Measurements from ENCODE around the gene P4HTM. TPM values are rescaled to one million over a fixed set of nuclear protein-coding genes. Genes with fewer than 3 reads are reported as not detected.

The P4HTM gene
- total RNA-seq (2014; rRNA removed; shearing (Covaris generic)) = 17.6 and 22.4 TPM in 2 replicates

- H3K36me3 ChIP-seq (replicated peaks; ENCODE audit: control insufficient read depth, insufficient read depth, low read length) = peaks cover 2% of the 10 kb centered on the region; the same call in 1 of the 2 replicates
- peak within 1 kb of the TSS; percentile 79 for H3K4me3 ChIP-seq (ENCODE audit: insufficient read depth, low read depth, low read length)
- DNase-seq = peak; percentile 93
- H3K27me3 ChIP-seq (ENCODE audit: control insufficient read depth, insufficient read depth, low read length) = no peaks in the 10 kb centered on the region
Measured at GRCh38 chr3:48989796-48990635, at the start of gene P4HTM. Gene P4HTM (plus strand): TSS chr3:48990241. CDS start chr3:48990257, 16 bp downstream.

GRCh38 chr3:48945432-48945831 is 44.6 kb upstream of the P4HTM start:
- no peak for DNase-seq
- H3K4me3 ChIP-seq (ENCODE audit: insufficient read depth, low read depth, low read length) = no peak overlapping the region
- no peaks in the 10 kb centered on the region for H3K27me3 ChIP-seq (ENCODE audit: control insufficient read depth, insufficient read depth, low read length)
- H3K36me3 ChIP-seq (replicated peaks; ENCODE audit: control insufficient read depth, insufficient read depth, low read length) = no peaks in the 10 kb centered on the region; the same call in 1 of the 2 replicates

GRCh38 chr3:48945891-48946549 is 44.0 kb upstream of the P4HTM start:
- no peak for DNase-seq
- Histone ChIP-seq H3K36me3 (replicated peaks; ENCODE audit: control insufficient read depth, insufficient read depth, low read length) (no peaks in the 10 kb centered on the region; the same call in 1 of the 2 replicates), H3K27me3 (ENCODE audit: control insufficient read depth, insufficient read depth, low read length) (no peaks in the 10 kb centered on the region), H3K4me3 (ENCODE audit: insufficient read depth, low read depth, low read length) (no peak overlapping the region)

GRCh38 chr3:48949376-48949717 is 40.7 kb upstream of the P4HTM start:
- H3K27me3 ChIP-seq (ENCODE audit: control insufficient read depth, insufficient read depth, low read length) = no peaks in the 10 kb centered on the region
- H3K36me3 ChIP-seq (replicated peaks; ENCODE audit: control insufficient read depth, insufficient read depth, low read length) = no peaks in the 10 kb centered on the region; the same call in 1 of the 2 replicates
- no peak overlapping the region for H3K4me3 ChIP-seq (ENCODE audit: insufficient read depth, low read depth, low read length)
- no peak for DNase-seq

- DNase-seq = no peak
- Histone ChIP-seq H3K27me3 (ENCODE audit: control insufficient read depth, insufficient read depth, low read length) (no peaks in the 10 kb centered on the region), H3K36me3 (replicated peaks; ENCODE audit: control insufficient read depth, insufficient read depth, low read length) (no peaks in the 10 kb centered on the region; the same call in 1 of the 2 replicates), H3K4me3 (ENCODE audit: insufficient read depth, low read depth, low read length) (no peak overlapping the region)
Measured at GRCh38 chr3:48950051-48950450, 40.0 kb upstream of the P4HTM start.

- Histone ChIP-seq H3K27me3 (ENCODE audit: control insufficient read depth, insufficient read depth, low read length) (no peaks in the 10 kb centered on the region), H3K36me3 (replicated peaks; ENCODE audit: control insufficient read depth, insufficient read depth, low read length) (no peaks in the 10 kb centered on the region), H3K4me3 (ENCODE audit: insufficient read depth, low read depth, low read length) (no peak overlapping the region)
- DNase-seq = no peak
Measured at GRCh38 chr3:48951764-48952163, 38.3 kb upstream of the P4HTM start.

- Histone ChIP-seq H3K4me3 (ENCODE audit: insufficient read depth, low read depth, low read length) (no peak overlapping the region), H3K36me3 (replicated peaks; ENCODE audit: control insufficient read depth, insufficient read depth, low read length) (no peaks in the 10 kb centered on the region), H3K27me3 (ENCODE audit: control insufficient read depth, insufficient read depth, low read length) (no peaks in the 10 kb centered on the region)
- DNase-seq = peak; percentile 81
Measured at GRCh38 chr3:48952510-48953118, 37.4 kb upstream of the P4HTM start.

GRCh38 chr3:48957006-48957705 is 32.9 kb upstream of the P4HTM start:
- no peak for DNase-seq
- no peaks in the 10 kb centered on the region for H3K27me3 ChIP-seq (ENCODE audit: control insufficient read depth, insufficient read depth, low read length)
- no peaks in the 10 kb centered on the region for H3K36me3 ChIP-seq (replicated peaks; ENCODE audit: control insufficient read depth, insufficient read depth, low read length)

GRCh38 chr3:48960841-48961413 is 29.1 kb upstream of the P4HTM start:
- Histone ChIP-seq H3K27me3 (ENCODE audit: control insufficient read depth, insufficient read depth, low read length) (no peaks in the 10 kb centered on the region), H3K4me3 (ENCODE audit: insufficient read depth, low read depth, low read length) (no peak overlapping the region), H3K36me3 (replicated peaks; ENCODE audit: control insufficient read depth, insufficient read depth, low read length) (peaks cover 3% of the 10 kb centered on the region)
- no peak for DNase-seq

More at GRCh38 chr3:48957006-48957705, 32.9 kb upstream of the P4HTM start:
- H3K4me3 ChIP-seq (ENCODE audit: insufficient read depth, low read depth, low read length) = no peak overlapping the region

GRCh38 chr3:48962340-48962739 is 27.7 kb upstream of the P4HTM start:
- Histone ChIP-seq H3K4me3 (ENCODE audit: insufficient read depth, low read depth, low read length) (no peak overlapping the region), H3K36me3 (replicated peaks; ENCODE audit: control insufficient read depth, insufficient read depth, low read length) (peaks cover 9% of the 10 kb centered on the region), H3K27me3 (ENCODE audit: control insufficient read depth, insufficient read depth, low read length) (no peaks in the 10 kb centered on the region)
- DNase-seq = no peak

GRCh38 chr3:48962939-48963338 is 27.1 kb upstream of the P4HTM start:
- Histone ChIP-seq H3K36me3 (replicated peaks; ENCODE audit: control insufficient read depth, insufficient read depth, low read length) (peaks cover 11% of the 10 kb centered on the region), H3K4me3 (ENCODE audit: insufficient read depth, low read depth, low read length) (no peak overlapping the region), H3K27me3 (ENCODE audit: control insufficient read depth, insufficient read depth, low read length) (no peaks in the 10 kb centered on the region)
- no peak for DNase-seq

- H3K27me3 ChIP-seq (ENCODE audit: control insufficient read depth, insufficient read depth, low read length) = no peaks in the 10 kb centered on the region
- DNase-seq = no peak
- no peak overlapping the region for H3K4me3 ChIP-seq (ENCODE audit: insufficient read depth, low read depth, low read length)
- peaks cover 14% of the 10 kb centered on the region for H3K36me3 ChIP-seq (replicated peaks; ENCODE audit: control insufficient read depth, insufficient read depth, low read length)
Measured at GRCh38 chr3:48963591-48963990, 26.4 kb upstream of the P4HTM start.

GRCh38 chr3:48966367-48966766 is 23.7 kb upstream of the P4HTM start:
- no peak for DNase-seq
- H3K27me3 ChIP-seq (ENCODE audit: control insufficient read depth, insufficient read depth, low read length) = no peaks in the 10 kb centered on the region
- H3K36me3 ChIP-seq (replicated peaks; ENCODE audit: control insufficient read depth, insufficient read depth, low read length) = peaks cover 28% of the 10 kb centered on the region
- no peak overlapping the region for H3K4me3 ChIP-seq (ENCODE audit: insufficient read depth, low read depth, low read length)

GRCh38 chr3:48966876-48967361 is 23.1 kb upstream of the P4HTM start:
- H3K27me3 ChIP-seq (ENCODE audit: control insufficient read depth, insufficient read depth, low read length) = no peaks in the 10 kb centered on the region
- peaks cover 29% of the 10 kb centered on the region for H3K36me3 ChIP-seq (replicated peaks; ENCODE audit: control insufficient read depth, insufficient read depth, low read length)
- H3K4me3 ChIP-seq (ENCODE audit: insufficient read depth, low read depth, low read length) = no peak overlapping the region
- DNase-seq = no peak

Data from H7 (cell line).